Keratinocyte (primary cell): ENCODE data around the gene ATP7B.

ENCODE experiments used
- CTCF ChIP-seq, 3 experiments: IDR thresholded peaks in 1 of 3; conservative IDR thresholded peaks in 1 of 3; optimal IDR thresholded peaks in 1 of 3; 2 replicates in 2 of 3; 3 replicates in 1 of 3; pipeline versions ENCODE3 to v1.5.1; 2011; ENCODE audit warnings: low read length in 3 of 3, mild to moderate bottlenecking in 3 of 3, moderate library complexity in 2 of 3, control low read depth in 1 of 3, inconsistent platforms in 1 of 3; ENCODE audit not compliant: insufficient read depth in 2 of 3; ENCODE audit errors: extremely low read depth in 1 of 3
- EZH2 ChIP-seq: IDR thresholded peaks from one replicate; pipeline ENCODE4 v1.6.1; 2012; ENCODE audit warnings: inconsistent platforms, mild to moderate bottlenecking, low read length, moderate library complexity

DNA sequence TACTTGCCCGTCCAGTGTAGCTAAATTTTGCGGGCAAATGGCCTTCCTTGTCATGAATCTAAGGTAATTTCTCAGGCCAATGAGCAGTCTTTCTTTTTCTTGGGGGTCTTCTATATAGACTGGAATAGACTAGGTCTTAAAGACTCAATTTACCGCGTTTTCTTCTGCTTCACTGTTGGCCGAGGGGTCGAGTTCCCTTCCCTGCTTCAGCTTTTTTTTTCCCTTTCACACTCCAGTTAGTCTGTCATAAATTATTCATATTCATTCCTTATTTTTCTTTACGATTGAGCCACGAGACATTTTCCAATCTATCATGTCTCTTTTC lies 1.2 kb upstream of the ATP7B start:
- TF ChIP-seq CTCF (optimal IDR thresholded peaks at IDR 0.05 in 1 of 3, IDR thresholded peaks at IDR 0.05 in 1 of 3, conservative IDR thresholded peaks at IDR 0.05 in 1 of 3; ENCODE audit: extremely low read depth in 1 of 3, insufficient read depth in 2 of 3, low read length in 3 of 3), result no peak
- TF ChIP-seq EZH2, result no peak
